HL-60 (cell line): ENCODE results near the gene LKAAEAR1.

Experiments
- DNase-seq, 2 experiments: peaks; one replicate each; pipeline ENCODE4 v3.0.0-alpha.2; 2010 to 2020; ENCODE audit warnings: low read depth in 1 of 2, low spot score in 1 of 2
- H3K27ac ChIP-seq: fragments of 250-450 bp; sonication (Bioruptor Pico); replicated peaks from 2 replicates; pipeline ENCODE4 v1.5.1; 2020; ENCODE audit warnings: mild to moderate bottlenecking, moderate library complexity
- H3K27me3 ChIP-seq: fragments of 250-450 bp; sonication (Bioruptor Pico); 2 replicates; pipeline ENCODE4 v1.5.1; 2021; ENCODE audit warnings: mild to moderate bottlenecking, moderate library complexity; ENCODE audit not compliant: insufficient read depth, poor library complexity, severe bottlenecking
- H3K4me3 ChIP-seq: replicated peaks from 2 replicates; pipeline ENCODE4 v1.5.1; 2011; ENCODE audit warnings: mild to moderate bottlenecking, control low read depth, low read length; ENCODE audit not compliant: insufficient read depth
- CTCF ChIP-seq: IDR thresholded peaks from one replicate; pipeline ENCODE4 v1.5.1; 2011; ENCODE audit warnings: low read length, control low read depth, inconsistent platforms; ENCODE audit not compliant: insufficient read depth
- GABPA ChIP-seq: IDR thresholded peaks from 2 replicates; pipeline ENCODE4 v1.6.1; 2012; ENCODE audit warnings: low read depth
- POLR2AphosphoS5 ChIP-seq: IDR thresholded peaks from 2 replicates; pipeline ENCODE4 v1.6.1; 2012; ENCODE audit warnings: low read depth
- REST ChIP-seq: IDR thresholded peaks from 2 replicates; pipeline ENCODE4 v1.6.1; 2012; ENCODE audit warnings: low read depth; ENCODE audit not compliant: insufficient replicate concordance
- SPI1 ChIP-seq: IDR thresholded peaks from 2 replicates; pipeline ENCODE4 v1.6.1; 2012; ENCODE audit warnings: low read depth, mild to moderate bottlenecking, borderline replicate concordance

LKAAEAR1 gene

GRCh38 chr20:64073476-64074183 lies 10.6 kb downstream of the LKAAEAR1 start:
- H3K27me3 ChIP-seq: no peaks in the 10 kb centered on the region
- TF ChIP-seq CTCF (no peak), SPI1 (no peak), REST (no peak), POLR2AphosphoS5 (no peak), GABPA (no peak)
- no peak overlapping the region; the same call in 1 of the 2 replicates for H3K27ac ChIP-seq
- no peak overlapping the region for H3K4me3 ChIP-seq
- no peak for DNase-seq

GRCh38 chr20:64072498-64073063 lies 11.6 kb downstream of the LKAAEAR1 start:
- H3K4me3 ChIP-seq: no peak overlapping the region
- TF ChIP-seq GABPA: no peak
- TF ChIP-seq POLR2AphosphoS5: peak; percentile 44; the same call in 1 of the 2 replicates
- DNase-seq: no peak
- peak overlapping the region; percentile 29 for H3K27ac ChIP-seq
- H3K27me3 ChIP-seq: no peaks in the 10 kb centered on the region

- H3K27ac ChIP-seq: peak overlapping the region; percentile 29
Observed at GRCh38 chr20:64071341-64072332, 12.6 kb downstream of the LKAAEAR1 start.

More at GRCh38 chr20:64071341-64072332, 12.6 kb downstream of the LKAAEAR1 start:
- H3K4me3 ChIP-seq: no peak overlapping the region
- H3K27me3 ChIP-seq: no peaks in the 10 kb centered on the region
- no peak for DNase-seq
- no peak for TF ChIP-seq CTCF
- no peak for TF ChIP-seq GABPA
- no peak for TF ChIP-seq REST
- peak; percentile 77 for TF ChIP-seq POLR2AphosphoS5
- no peak for TF ChIP-seq SPI1
